HCT116 (cell line): ENCODE data around the gene NAT16. TPM values are rescaled to one million over a fixed set of nuclear protein-coding genes. Genes with fewer than 3 reads are reported as not detected.

Experiments used
- ATAC-seq: fragments of 200-7000 bp; cut with Tn5 transposase; 2 replicates; pipeline ENCODE4 v1.9.1; 2020; ENCODE audit warnings: mild to moderate bottlenecking, moderate library complexity
- BruUV-seq: library from RNA; stranded (reverse); fragments of 400-500 nt; replicated peaks from 2 replicates; lab custom pipeline; 2021; lab: Mats Ljungman, UMichigan
- CTCF ChIA-PET: fragments of 300-600 bp; sonication (Branson Sonifier 250); formaldehyde crosslinking; loops from one replicate; lab custom pipeline; 2021; ENCODE audit warnings: antibody characterized with exemption; lab: Charles Lee
- POLR2A ChIA-PET: fragments of 300-600, 350-600 bp; sonication (Branson Sonifier 250); formaldehyde crosslinking; loops from one replicate; lab custom pipeline; 2021; ENCODE audit warnings: antibody characterized with exemption; lab: Charles Lee
- RAD21 ChIA-PET, 2 experiments: fragments of 300-600 bp; sonication (Branson Sonifier 250); formaldehyde crosslinking; loops; one replicate each; lab custom pipeline; 2023; ENCODE audit warnings: low total read pairs in 2 of 2; ENCODE audit not compliant: uncharacterized antibody in 2 of 2, unreplicated experiment in 2 of 2, low non-redundant PET in 1 of 2; lab: Charles Lee
- DNase-seq: peaks from one replicate; pipeline ENCODE4 v3.0.0-alpha.2; 2010; ENCODE audit warnings: low read depth, low spot score
- H2AFZ ChIP-seq: fragments of 200-600 bp; shearing (Covaris generic), sonication (generic); 2 replicates; pipeline ENCODE4 v1.6.1; 2017; ENCODE audit warnings: low read depth, mixed run types, mixed read lengths, antibody characterized with exemption, low read length; ENCODE audit not compliant: poor library complexity, severe bottlenecking
- H3K27ac ChIP-seq: 2 replicates; pipeline ENCODE4 v1.5.1; 2012; ENCODE audit warnings: low read depth, low read length
- H3K27me3 ChIP-seq: fragments of 200-600 bp; sonication (generic); 2 replicates; pipeline ENCODE4 v1.6.1; 2016; ENCODE audit warnings: mixed run types, low read length, mixed read lengths; ENCODE audit not compliant: insufficient read depth
- H3K36me3 ChIP-seq, 2 experiments: fragments of 200-500 bp in 1 of 2; fragments of 200-600 bp in 1 of 2; sonication (Bioruptor generic) in 1 of 2; sonication (generic) in 1 of 2; 2 replicates each; pipeline versions ENCODE4 v1.5.1 to v1.6.1; 2014 to 2016; ENCODE audit warnings: low read length in 2 of 2, inconsistent platforms in 1 of 2, mixed read lengths in 1 of 2, mixed run types in 1 of 2; ENCODE audit not compliant: insufficient read depth in 2 of 2, control insufficient read depth in 1 of 2
- H3K4me1 ChIP-seq, 2 experiments: fragments of 200-600 bp in 1 of 2; sonication (generic) in 1 of 2; 2 replicates each; pipeline versions ENCODE4 v1.5.1 to v1.6.1; 2012 to 2017; ENCODE audit warnings: low read length in 2 of 2, inconsistent platforms in 1 of 2, mild to moderate bottlenecking in 1 of 2, mixed read lengths in 1 of 2, mixed run types in 1 of 2, moderate library complexity in 1 of 2; ENCODE audit not compliant: insufficient read depth in 2 of 2, control insufficient read depth in 1 of 2
- H3K4me2 ChIP-seq: fragments of 200-600 bp; sonication (generic); 2 replicates; pipeline ENCODE4 v1.6.1; 2017; ENCODE audit warnings: mixed run types, low read length, mixed read lengths
- H3K4me3 ChIP-seq, 2 experiments: fragments of 200-600 bp in 1 of 2; sonication (generic) in 1 of 2; replicated peaks in 1 of 2; 2 replicates each; pipeline ENCODE4 v1.5.1; 2011 to 2016; ENCODE audit warnings: low read length in 2 of 2, control low read depth in 1 of 2, low read depth in 1 of 2, mild to moderate bottlenecking in 1 of 2, mixed read lengths in 1 of 2, mixed run types in 1 of 2
- H3K79me2 ChIP-seq: fragments of 200-600 bp; sonication (generic); 2 replicates; pipeline ENCODE4 v1.6.1; 2017; ENCODE audit warnings: mild to moderate bottlenecking, mixed run types, low read length, moderate library complexity, mixed read lengths; ENCODE audit not compliant: insufficient read depth
- H3K9ac ChIP-seq: fragments of 200-600 bp; sonication (generic); 2 replicates; pipeline ENCODE4 v1.6.1; 2016; ENCODE audit warnings: low read length, mixed read lengths
- H3K9me2 ChIP-seq: fragments of 200-600 bp; sonication (generic), shearing (Covaris generic); 2 replicates; pipeline ENCODE4 v1.6.1; 2017; ENCODE audit warnings: mixed run types, mild to moderate bottlenecking, moderate library complexity; ENCODE audit not compliant: insufficient read depth
- H3K9me3 ChIP-seq, 2 experiments: fragments of 200-500 bp in 1 of 2; fragments of 200-600 bp in 1 of 2; sonication (Bioruptor generic) in 1 of 2; sonication (generic) in 1 of 2; 2 replicates each; pipeline ENCODE4 v1.6.1; 2014 to 2017; ENCODE audit warnings: low read length in 2 of 2, mixed read lengths in 2 of 2, inconsistent platforms in 1 of 2, low read depth in 1 of 2, mild to moderate bottlenecking in 1 of 2, mixed run types in 1 of 2, moderate library complexity in 1 of 2; ENCODE audit not compliant: control insufficient read depth in 1 of 2, insufficient read depth in 1 of 2
- H4K20me1 ChIP-seq: fragments of 200-600 bp; sonication (generic), shearing (Covaris generic); 2 replicates; pipeline ENCODE4 v1.6.1; 2017; ENCODE audit warnings: mixed run types, mild to moderate bottlenecking, moderate library complexity; ENCODE audit not compliant: insufficient read depth
- CBX3 ChIP-seq: IDR thresholded peaks from 2 replicates; pipeline ENCODE4 v1.6.1; 2012; ENCODE audit warnings: low read depth
- CEBPB ChIP-seq: IDR thresholded peaks from 2 replicates; pipeline ENCODE4 v1.6.1; 2012; ENCODE audit warnings: low read depth
- EGR1 ChIP-seq: IDR thresholded peaks from 2 replicates; pipeline ENCODE4 v1.6.1; 2012; ENCODE audit warnings: low read depth
- ELF1 ChIP-seq: IDR thresholded peaks from 2 replicates; pipeline ENCODE4 v1.6.1; 2012; ENCODE audit warnings: low read depth, borderline replicate concordance
- EZH2 ChIP-seq: fragments of 200-600 bp; sonication (generic); IDR thresholded peaks from 2 replicates; pipeline ENCODE4 v1.6.1; 2017; ENCODE audit warnings: antibody characterized with exemption, mixed run types
- EZH2phosphoT487 ChIP-seq: fragments of 200-600 bp; IDR thresholded peaks from 2 replicates; pipeline ENCODE4 v1.6.1; 2018; ENCODE audit warnings: antibody characterized with exemption, borderline replicate concordance
- FOSL1 ChIP-seq: IDR thresholded peaks from 2 replicates; pipeline ENCODE4 v1.6.1; 2012; ENCODE audit warnings: low read depth
- JUND ChIP-seq: IDR thresholded peaks from 2 replicates; pipeline ENCODE4 v1.6.1; 2012
- POLR2AphosphoS5 ChIP-seq: IDR thresholded peaks from 2 replicates; pipeline ENCODE4 v1.6.1; 2011; ENCODE audit warnings: mild to moderate bottlenecking, low read depth, low read length, moderate library complexity
- RAD21 ChIP-seq: IDR thresholded peaks from 2 replicates; pipeline ENCODE4 v1.6.1; 2012; ENCODE audit warnings: low read depth, mild to moderate bottlenecking
- SIN3A ChIP-seq: IDR thresholded peaks from 2 replicates; pipeline ENCODE4 v1.6.1; 2012; ENCODE audit warnings: low read depth
- SRF ChIP-seq: IDR thresholded peaks from 2 replicates; pipeline ENCODE4 v1.6.1; 2012; ENCODE audit warnings: low read depth
- TCF7L2 ChIP-seq: IDR thresholded peaks from 2 replicates; pipeline ENCODE4 v1.7.0; 2011; ENCODE audit warnings: borderline replicate concordance, inconsistent platforms; ENCODE audit not compliant: insufficient read depth, insufficient read length; ENCODE audit errors: extremely low read depth
- YY1 ChIP-seq: IDR thresholded peaks from 2 replicates; pipeline ENCODE4 v1.6.1; 2011; ENCODE audit warnings: low read length, low read depth, moderate library complexity, mild to moderate bottlenecking; ENCODE audit not compliant: insufficient replicate concordance; ENCODE audit errors: extremely low read depth
- ZNF274 ChIP-seq: fragments of 200-500 bp; sonication (Bioruptor generic); IDR thresholded peaks from 2 replicates; pipeline ENCODE4 v1.6.1; 2014; ENCODE audit warnings: mild to moderate bottlenecking, low read depth, low read length, inconsistent platforms
- intact Hi-C: fragments of 100-400 bp; cut with micrococcal nuclease; formaldehyde crosslinking; loops from 2 replicates; pipeline ENCODE4 v1.10.0; 2022
- total RNA-seq: library from RNA; stranded (reverse); gene quantifications from one replicate; pipeline ENCODE4 v1.2.1, GENCODE V29; 2021; ENCODE audit not compliant: unreplicated experiment
- TF ChIP-seq, protein P1 (sequence below): IDR thresholded peaks from 2 replicates; pipeline ENCODE4 v1.6.1; 2011; ENCODE audit warnings: mild to moderate bottlenecking, low read length, moderate library complexity; ENCODE audit not compliant: insufficient replicate concordance; ENCODE audit errors: extremely low read depth
- TF ChIP-seq, protein P2 (sequence below): IDR thresholded peaks from 2 replicates; pipeline ENCODE4 v1.6.1; 2012
- TF ChIP-seq, protein P3 (sequence below): IDR thresholded peaks from 2 replicates; pipeline ENCODE4 v1.6.1; 2012
- TF ChIP-seq, protein P4 (sequence below), 3 experiments: fragments of 200-600 bp in 1 of 3; sonication (generic) in 1 of 3; IDR thresholded peaks in 2 of 3; conservative IDR thresholded peaks in 1 of 3; 2 replicates each; pipeline ENCODE4 v1.5.1; 2012 to 2017; ENCODE audit warnings: low read depth in 2 of 3, low read length in 2 of 3, antibody characterized with exemption in 1 of 3, borderline replicate concordance in 1 of 3, control low read depth in 1 of 3, mild to moderate bottlenecking in 1 of 3, mixed read lengths in 1 of 3, mixed run types in 1 of 3, moderate library complexity in 1 of 3; ENCODE audit not compliant: insufficient read depth in 1 of 3

The NAT16 gene
- total RNA-seq, 1 experiment from 2014 or later, result 2.0 TPM

DNA sequence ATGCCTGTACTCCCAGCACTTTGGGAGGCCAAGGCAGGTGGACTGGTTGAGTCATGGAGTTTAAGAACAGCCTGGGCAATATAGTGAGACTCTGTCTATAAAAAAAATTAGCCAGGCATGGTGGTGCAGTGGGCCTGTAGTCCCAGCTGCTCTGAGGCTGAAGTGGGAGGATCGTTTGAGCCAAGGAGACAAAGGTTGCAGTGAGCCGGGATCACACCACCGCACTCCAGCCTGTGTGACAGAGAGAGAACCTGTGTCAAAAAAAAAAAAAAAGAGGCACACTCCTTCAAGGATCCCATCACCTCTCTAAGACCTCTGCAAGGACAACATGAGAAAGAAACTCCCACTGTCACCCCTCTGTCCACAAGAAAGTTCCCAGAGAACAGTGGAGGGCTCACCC, 4.4 kb downstream of the NAT16 start:
- H3K27me3 ChIP-seq, result no peaks in the 10 kb centered on the region
- no peak overlapping the region for H3K4me3 ChIP-seq
- TF ChIP-seq TCF7L2 (no peak), YY1 (no peak), ELF1 (no peak), EZH2phosphoT487 (no peak), FOSL1 (no peak), EGR1 (no peak), CEBPB (no peak), EZH2 (no peak), POLR2AphosphoS5 (no peak), RAD21 (no peak), ZNF274 (no peak), SRF (no peak), SIN3A (no peak), JUND (no peak), CBX3 (no peak)
- TF ChIP-seq, protein P1, sequence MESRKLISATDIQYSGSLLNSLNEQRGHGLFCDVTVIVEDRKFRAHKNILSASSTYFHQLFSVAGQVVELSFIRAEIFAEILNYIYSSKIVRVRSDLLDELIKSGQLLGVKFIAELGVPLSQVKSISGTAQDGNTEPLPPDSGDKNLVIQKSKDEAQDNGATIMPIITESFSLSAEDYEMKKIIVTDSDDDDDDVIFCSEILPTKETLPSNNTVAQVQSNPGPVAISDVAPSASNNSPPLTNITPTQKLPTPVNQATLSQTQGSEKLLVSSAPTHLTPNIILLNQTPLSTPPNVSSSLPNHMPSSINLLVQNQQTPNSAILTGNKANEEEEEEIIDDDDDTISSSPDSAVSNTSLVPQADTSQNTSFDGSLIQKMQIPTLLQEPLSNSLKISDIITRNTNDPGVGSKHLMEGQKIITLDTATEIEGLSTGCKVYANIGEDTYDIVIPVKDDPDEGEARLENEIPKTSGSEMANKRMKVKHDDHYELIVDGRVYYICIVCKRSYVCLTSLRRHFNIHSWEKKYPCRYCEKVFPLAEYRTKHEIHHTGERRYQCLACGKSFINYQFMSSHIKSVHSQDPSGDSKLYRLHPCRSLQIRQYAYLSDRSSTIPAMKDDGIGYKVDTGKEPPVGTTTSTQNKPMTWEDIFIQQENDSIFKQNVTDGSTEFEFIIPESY, result no peak
- TF ChIP-seq, protein P2, sequence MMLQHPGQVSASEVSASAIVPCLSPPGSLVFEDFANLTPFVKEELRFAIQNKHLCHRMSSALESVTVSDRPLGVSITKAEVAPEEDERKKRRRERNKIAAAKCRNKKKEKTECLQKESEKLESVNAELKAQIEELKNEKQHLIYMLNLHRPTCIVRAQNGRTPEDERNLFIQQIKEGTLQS, result no peak
- TF ChIP-seq, protein P3, sequence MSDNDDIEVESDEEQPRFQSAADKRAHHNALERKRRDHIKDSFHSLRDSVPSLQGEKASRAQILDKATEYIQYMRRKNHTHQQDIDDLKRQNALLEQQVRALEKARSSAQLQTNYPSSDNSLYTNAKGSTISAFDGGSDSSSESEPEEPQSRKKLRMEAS, result no peak
- TF ChIP-seq, protein P4, sequence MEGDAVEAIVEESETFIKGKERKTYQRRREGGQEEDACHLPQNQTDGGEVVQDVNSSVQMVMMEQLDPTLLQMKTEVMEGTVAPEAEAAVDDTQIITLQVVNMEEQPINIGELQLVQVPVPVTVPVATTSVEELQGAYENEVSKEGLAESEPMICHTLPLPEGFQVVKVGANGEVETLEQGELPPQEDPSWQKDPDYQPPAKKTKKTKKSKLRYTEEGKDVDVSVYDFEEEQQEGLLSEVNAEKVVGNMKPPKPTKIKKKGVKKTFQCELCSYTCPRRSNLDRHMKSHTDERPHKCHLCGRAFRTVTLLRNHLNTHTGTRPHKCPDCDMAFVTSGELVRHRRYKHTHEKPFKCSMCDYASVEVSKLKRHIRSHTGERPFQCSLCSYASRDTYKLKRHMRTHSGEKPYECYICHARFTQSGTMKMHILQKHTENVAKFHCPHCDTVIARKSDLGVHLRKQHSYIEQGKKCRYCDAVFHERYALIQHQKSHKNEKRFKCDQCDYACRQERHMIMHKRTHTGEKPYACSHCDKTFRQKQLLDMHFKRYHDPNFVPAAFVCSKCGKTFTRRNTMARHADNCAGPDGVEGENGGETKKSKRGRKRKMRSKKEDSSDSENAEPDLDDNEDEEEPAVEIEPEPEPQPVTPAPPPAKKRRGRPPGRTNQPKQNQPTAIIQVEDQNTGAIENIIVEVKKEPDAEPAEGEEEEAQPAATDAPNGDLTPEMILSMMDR (IDR thresholded peaks at IDR 0.05 in 2 of 3, conservative IDR thresholded peaks at IDR 0.05 in 1 of 3; ENCODE audit: borderline replicate concordance in 1 of 3, insufficient read depth in 1 of 3, low read depth in 2 of 3, low read length in 2 of 3), result no peak
- DNase-seq (no peak), ATAC-seq (no peak)
- ChIA-PET CTCF (interaction anchor here (2.9 kb wide), 1 partner anchor 17 kb away, joined by 20 read pairs; no protein-coding TSS in a partner anchor), POLR2A (no interaction called here), RAD21 (no interaction called here)
- no peak overlapping the region for H3K9ac ChIP-seq
- H3K9me2 ChIP-seq, result no peaks in the 10 kb centered on the region
- BruUV-seq, result no TSS peak
- no peaks in the 10 kb centered on the region for H3K36me3 ChIP-seq
- H4K20me1 ChIP-seq, result no peaks in the 10 kb centered on the region
- H3K27ac ChIP-seq, result no peak overlapping the region
- H3K4me2 ChIP-seq, result no peak overlapping the region
- no peaks in the 10 kb centered on the region for H3K9me3 ChIP-seq
- no peaks in the 10 kb centered on the region for H3K79me2 ChIP-seq
- no peak overlapping the region for H2AFZ ChIP-seq
- intact Hi-C loops, result no loop called here
- H3K4me1 ChIP-seq, result peaks cover 14 to 29% of the 10 kb centered on the region in 2 experiments
